ENCODE results near the gene AMMECR1L.
A peak's percentile ranks its signal among the peaks of the same experiment; 100 is the strongest.

Gene AMMECR1L

GRCh38 chr2:127860130-127860529, 25.6 kb downstream of the AMMECR1L start:
- TF ChIP-seq, protein P1, sequence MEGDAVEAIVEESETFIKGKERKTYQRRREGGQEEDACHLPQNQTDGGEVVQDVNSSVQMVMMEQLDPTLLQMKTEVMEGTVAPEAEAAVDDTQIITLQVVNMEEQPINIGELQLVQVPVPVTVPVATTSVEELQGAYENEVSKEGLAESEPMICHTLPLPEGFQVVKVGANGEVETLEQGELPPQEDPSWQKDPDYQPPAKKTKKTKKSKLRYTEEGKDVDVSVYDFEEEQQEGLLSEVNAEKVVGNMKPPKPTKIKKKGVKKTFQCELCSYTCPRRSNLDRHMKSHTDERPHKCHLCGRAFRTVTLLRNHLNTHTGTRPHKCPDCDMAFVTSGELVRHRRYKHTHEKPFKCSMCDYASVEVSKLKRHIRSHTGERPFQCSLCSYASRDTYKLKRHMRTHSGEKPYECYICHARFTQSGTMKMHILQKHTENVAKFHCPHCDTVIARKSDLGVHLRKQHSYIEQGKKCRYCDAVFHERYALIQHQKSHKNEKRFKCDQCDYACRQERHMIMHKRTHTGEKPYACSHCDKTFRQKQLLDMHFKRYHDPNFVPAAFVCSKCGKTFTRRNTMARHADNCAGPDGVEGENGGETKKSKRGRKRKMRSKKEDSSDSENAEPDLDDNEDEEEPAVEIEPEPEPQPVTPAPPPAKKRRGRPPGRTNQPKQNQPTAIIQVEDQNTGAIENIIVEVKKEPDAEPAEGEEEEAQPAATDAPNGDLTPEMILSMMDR (IDR thresholded peaks at IDR 0.05; ENCODE audit: low read depth, low read length), result no peak
- no peak overlapping the region for H3K4me3 ChIP-seq (replicated peaks in 1 of 2; ENCODE audit: low read depth in 2 of 2, low read length in 2 of 2)
- DNase-seq (ENCODE audit: low read depth in 2 of 2), result no peak

DNA sequence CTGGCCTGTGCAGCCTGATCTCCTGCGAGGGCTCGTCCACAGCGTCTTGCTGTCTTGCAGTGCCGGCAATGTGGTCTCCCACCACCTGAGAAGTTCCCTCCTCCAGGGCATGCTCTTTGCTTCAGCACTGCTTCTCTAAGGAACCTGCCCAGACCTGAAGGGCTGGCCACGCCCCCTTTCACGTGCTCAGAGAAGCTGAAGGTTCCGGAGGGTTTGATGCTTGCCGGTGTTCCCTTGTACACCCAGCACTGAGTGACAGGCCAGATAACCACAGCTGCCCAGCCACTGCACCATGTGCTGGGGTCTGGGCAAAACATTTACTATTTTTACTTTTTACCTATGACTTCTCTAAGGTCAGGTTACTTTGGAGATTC, 26.1 kb downstream of the AMMECR1L start:
- no peak for DNase-seq (ENCODE audit: low read depth in 2 of 2)
- H3K4me3 ChIP-seq (replicated peaks in 1 of 2; ENCODE audit: low read depth in 2 of 2, low read length in 2 of 2), result no peak overlapping the region
- TF ChIP-seq, protein P1 (IDR thresholded peaks at IDR 0.05; ENCODE audit: low read depth, low read length), result no peak

- TF ChIP-seq, protein P1 (IDR thresholded peaks at IDR 0.05; ENCODE audit: low read depth, low read length), result no peak
- no peak for DNase-seq (ENCODE audit: low read depth in 2 of 2)
- H3K4me3 ChIP-seq (replicated peaks in 1 of 2; ENCODE audit: low read depth in 2 of 2, low read length in 2 of 2), result peak overlapping the region; percentile 77 to 98
These were observed 28.4 kb downstream of the AMMECR1L start for GRCh38 chr2:127857265-127857808.

DNA sequence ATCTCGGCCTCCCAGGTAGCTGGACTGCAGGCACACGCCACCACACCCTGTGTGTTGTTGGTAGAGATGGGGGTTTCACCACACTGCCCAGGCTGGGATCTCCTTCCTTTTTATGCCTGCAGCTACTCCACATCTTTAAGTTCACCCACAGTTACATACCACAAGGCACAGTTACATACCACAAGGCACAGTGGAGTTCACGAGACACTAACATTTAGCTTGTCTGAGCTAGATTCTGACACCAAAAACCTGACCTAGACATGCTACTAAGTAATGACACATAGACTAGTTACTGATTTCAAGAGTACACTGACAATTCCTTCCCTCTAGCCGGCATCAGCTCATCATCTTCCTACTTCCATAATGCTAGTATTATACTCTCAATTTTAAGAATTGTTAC, 32.1 kb downstream of the AMMECR1L start:
- TF ChIP-seq, protein P1 (IDR thresholded peaks at IDR 0.05; ENCODE audit: low read depth, low read length), result no peak
- H3K4me3 ChIP-seq (replicated peaks in 1 of 2; ENCODE audit: low read depth in 2 of 2, low read length in 2 of 2), result no peak overlapping the region
- DNase-seq (ENCODE audit: low read depth in 2 of 2), result no peak

DNA sequence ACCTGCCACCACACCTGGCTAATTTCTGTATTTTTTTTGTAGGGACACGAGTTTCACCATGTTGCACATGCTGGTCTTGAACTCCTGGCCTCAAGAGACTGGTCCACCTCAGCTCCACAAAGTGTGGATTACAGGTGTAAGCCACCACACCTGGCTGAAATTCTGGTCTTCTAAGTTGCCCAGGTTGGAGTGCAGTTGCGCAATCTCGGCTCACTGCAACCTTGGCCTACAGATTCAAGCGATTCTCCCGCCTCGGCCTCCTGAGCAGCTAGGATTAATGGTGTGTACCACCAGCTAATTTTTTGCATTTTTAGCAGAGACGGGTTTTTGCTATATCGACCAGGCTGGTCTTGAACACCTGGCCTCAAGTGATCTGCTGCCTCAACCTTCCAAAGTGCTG, 33.4 kb downstream of the AMMECR1L start:
- H3K4me3 ChIP-seq (replicated peaks in 1 of 2; ENCODE audit: low read depth in 2 of 2, low read length in 2 of 2), result no peak overlapping the region
- TF ChIP-seq, protein P1 (IDR thresholded peaks at IDR 0.05; ENCODE audit: low read depth, low read length), result no peak
- no peak for DNase-seq (ENCODE audit: low read depth in 2 of 2)

DNA sequence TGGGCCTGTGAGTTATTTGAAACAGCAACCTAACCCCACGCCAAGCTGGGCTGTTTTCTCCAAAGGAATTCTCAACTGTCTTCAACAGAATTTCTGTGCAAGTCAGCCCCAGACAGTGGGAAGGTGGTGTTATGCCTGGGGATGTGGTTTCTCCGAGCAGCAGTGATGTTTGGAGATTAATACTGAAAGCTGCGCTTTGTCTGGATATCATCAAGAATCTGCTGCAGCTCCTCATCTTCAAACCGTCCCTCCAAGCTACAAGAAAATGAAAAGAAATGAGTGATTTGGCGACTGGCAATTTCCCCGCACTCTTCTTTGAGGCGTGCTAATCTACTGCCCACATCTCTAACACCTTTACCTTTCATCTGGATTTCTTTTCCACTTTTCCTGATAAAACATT, 37.8 kb downstream of the AMMECR1L start:
- DNase-seq (ENCODE audit: low read depth in 2 of 2), result no peak
- TF ChIP-seq, protein P1 (IDR thresholded peaks at IDR 0.05; ENCODE audit: low read depth, low read length), result no peak

DNA sequence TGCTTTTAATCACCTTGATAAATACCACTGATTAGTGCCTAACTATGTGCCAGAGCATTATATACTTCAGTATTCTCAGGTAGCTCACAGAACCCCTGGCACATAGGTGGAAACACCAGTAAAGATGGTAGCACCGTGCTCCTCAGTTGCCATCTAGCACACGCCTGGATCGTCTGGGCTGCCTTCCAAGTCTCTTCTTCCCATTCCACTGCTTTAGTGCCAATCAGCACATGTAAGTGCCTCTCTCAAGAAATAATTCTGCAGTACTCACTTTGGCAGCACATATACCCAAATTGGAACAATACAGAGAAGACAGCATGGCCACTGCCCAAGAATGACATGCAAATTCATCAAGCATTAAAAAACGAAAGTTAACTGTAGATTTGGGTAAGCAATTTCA, 40.8 kb downstream of the AMMECR1L start:
- H3K4me3 ChIP-seq (replicated peaks in 1 of 2; ENCODE audit: low read depth in 2 of 2, low read length in 2 of 2), result no peak overlapping the region
- DNase-seq (ENCODE audit: low read depth in 2 of 2), result no peak
- TF ChIP-seq, protein P1 (IDR thresholded peaks at IDR 0.05; ENCODE audit: low read depth, low read length), result no peak

More for the DNA sequence above, 37.8 kb downstream of the AMMECR1L start:
- H3K4me3 ChIP-seq (replicated peaks in 1 of 2; ENCODE audit: low read depth in 2 of 2, low read length in 2 of 2), result no peak overlapping the region
